Activated T-cell treated with anti-CD3 and anti-CD28 coated beads for 24 hours (primary cell): Measurements from ENCODE around the gene SNAPC1.
A peak's percentile ranks its signal among the peaks of the same experiment; 100 is the strongest.
"Not testable (repeated sequence)": the region's sequence is repeated elsewhere in the genome, so short reads cannot be mapped to it uniquely, and the experiment has no call there.

Experiments used
- DNase-seq: peaks from one replicate; pipeline ENCODE4 v3.0.0-alpha.2; 2020; ENCODE audit warnings: low read depth

SNAPC1 gene

GRCh38 chr14:61749867-61750266, 12.4 kb upstream of the SNAPC1 start:
- no peak for DNase-seq

DNA sequence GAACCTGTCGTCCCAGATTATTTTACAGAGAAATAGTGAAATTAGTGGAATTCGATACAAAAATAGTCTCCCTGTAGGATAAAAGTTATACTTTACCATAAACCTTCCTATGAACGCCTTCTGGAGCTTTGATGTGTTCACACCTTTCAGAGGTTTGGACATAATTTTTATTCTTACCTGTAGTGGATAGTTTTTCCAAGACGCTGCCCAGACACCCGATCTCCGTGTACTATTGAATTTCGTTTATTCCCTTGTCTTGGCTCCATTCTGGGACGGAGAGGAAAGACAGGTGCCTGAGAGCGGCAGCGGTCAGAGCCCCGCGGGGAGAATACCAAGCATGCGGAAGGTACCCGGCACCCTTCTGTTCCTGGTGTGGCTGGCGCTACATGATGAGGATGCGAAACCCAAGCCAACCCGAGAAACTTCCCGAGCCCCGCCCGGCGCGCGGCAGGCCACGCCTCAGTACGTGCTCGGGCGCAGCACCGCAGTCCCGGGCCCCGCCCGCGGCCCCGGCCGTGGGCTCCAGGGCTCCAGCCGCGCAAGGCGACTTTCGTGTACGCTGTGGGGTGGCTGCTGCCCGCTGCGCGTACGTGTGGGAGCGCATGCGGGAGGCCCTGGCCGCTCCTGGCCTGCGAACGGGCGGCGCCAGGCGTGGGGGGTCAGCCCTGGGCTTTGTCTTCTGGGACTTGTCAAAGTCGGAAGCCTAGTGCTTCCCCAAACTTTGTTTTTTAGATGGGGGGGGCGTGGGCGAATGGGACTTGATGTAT, 11.3 kb upstream of the SNAPC1 start:
- DNase-seq = peak; percentile 70

DNA sequence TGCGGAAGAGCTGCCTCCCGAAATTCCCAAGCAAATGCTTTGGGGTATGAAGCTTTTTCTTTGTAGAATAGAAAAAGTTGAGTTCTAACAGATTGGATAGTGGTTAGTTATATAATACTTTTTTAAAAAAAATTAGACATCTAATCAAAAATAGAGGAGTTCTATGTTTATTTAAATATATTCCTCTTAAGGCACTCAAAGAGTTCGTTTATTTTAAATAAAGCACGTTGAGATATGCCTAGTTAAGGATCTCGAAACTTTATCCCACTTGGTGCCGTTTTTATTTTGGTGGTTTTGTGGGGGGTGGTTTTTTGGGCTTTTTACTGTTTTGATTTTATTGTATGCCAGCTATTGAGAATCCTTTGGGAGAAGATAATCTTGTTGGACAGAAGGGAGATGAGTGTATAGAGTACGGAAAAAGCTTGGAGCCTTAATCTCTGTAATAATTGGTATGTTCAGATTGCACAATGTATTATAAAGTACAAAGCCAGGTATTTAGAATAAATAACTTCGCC, 10.7 kb upstream of the SNAPC1 start:
- no peak for DNase-seq

GRCh38 chr14:61752626-61753025, 9.6 kb upstream of the SNAPC1 start:
- no peak for DNase-seq

DNA sequence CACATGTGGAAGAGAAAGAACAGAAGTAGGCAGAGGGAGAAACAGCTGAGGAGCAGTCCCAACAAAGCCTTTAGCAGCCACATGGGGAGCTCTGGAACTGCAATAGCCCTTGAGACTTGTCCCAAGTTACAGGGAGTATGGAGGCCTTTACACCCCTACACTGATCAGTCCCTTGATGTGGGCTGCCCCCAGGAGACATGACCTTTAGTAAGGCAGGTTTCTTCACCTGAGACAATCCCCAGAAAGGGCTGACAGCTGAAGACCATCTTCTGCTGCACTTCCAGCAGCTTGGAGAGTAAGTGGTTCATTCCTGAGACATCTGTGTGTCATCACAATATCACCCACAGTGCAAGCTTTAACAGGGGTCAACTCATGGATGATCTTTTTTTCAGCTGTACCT, 8.6 kb upstream of the SNAPC1 start:
- no peak for DNase-seq

- no peak for DNase-seq
These were observed 7.4 kb upstream of the SNAPC1 start for GRCh38 chr14:61754627-61755381.

DNA sequence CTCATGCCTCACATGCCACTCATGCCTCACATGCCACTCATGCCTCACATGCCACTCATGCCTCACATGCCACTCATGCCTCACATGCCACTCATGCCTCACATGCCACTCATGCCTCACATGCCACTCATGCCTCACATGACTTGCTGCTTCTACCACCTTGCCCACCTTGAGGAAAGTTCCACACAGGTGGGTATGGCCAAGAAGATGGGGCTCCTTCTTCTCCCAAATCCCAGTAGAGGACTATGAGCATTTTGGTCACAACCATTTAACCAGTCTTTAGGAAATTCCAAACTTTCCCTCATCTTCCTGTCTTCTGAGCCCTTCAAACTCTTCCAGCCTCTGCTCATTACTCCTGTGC, 6.9 kb upstream of the SNAPC1 start:
- DNase-seq = not testable (repeated sequence)

DNA sequence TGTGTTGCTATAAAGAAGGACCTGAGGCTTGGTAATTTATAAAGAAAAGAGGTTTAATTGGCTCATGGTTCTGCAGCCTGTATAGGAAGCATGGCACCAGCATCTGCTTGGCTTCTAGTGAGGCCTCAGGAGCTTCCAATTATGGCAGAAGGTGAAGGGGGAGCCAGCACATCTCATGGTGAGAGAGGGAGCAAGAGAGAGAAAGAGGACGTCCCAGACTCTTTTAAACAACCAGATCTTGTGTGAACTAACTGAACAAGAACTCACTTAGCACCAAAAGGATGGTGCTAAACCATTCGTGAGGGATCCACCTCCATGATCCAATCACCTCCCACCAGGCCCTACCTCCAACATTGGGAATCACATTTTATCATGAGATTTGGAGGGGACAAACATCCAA, 6.1 kb upstream of the SNAPC1 start:
- DNase-seq = no peak

DNA sequence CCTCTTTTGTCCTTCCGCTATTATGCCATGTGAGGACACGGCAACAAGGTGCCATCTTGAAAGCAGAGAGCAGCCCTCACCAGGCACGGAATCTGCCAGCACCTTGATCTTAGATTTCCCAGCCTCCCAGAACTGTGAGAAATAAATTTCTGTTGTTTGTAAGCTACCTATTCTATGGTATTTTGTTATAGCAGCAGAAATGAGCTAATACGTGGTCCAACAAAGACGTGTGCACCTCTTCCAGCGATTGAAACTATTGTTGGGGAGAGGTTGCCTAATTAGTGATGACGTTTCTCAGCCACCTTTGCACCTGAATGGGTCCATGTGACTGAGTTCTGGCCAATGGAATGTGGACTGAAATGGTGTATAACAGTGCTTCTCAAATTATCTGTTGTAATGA, 2.3 kb upstream of the SNAPC1 start:
- no peak for DNase-seq

DNA sequence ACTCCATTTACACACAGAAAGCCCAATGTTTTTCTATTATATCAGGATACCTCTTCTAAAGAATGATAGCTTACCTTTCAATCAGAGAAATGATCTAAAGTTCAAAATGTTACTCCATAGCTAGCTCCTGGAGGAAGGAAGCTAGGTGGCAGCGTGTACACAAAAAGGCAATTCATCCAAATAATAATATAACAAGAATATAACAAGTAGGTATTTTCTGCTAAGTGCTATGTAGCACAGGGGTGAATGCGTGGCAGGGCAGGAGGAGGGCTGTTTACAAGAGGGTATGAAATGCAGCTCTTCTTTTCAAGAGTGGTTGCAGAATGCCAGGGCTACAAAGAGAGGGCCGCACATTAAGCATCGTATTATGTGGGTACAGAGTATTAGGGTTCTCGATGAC, 663 bp upstream of the SNAPC1 start:
- DNase-seq = no peak

DNA sequence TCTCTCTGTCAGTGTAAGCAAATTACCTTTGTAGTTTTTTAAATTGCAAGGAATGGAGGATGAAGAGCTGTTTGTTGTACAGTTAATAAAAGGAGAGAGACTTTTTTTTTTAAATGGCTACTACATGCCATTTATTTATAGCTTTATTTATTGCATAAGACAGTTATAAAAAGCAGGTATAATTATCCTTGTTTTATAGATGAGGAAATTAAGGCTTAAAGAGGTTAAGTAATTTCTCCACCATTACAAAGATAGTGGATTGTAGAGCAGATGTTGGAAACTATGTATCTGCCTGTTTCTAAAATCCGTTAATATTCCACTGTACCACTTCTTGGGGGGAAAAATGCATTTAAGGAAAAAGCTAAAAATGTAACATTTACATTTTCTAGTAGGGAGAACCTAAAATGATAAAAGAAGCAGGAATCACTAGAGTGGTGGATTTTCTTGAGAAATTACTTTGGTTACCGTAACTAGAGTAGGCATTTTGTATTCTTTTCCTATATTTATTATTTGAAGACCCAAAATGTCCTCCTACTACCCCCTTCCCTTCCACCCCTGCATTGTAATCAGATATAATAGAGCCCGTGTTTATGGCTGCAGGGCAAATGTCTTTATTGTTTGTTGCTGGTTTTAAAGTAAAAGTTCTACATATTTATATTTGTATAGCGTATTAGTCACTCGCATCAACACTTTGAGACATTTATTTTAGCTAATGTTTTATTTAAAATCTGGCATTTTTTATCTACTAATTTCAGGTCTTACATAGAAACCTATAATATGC, 2.3 kb downstream of the SNAPC1 start:
- DNase-seq = no peak

DNA sequence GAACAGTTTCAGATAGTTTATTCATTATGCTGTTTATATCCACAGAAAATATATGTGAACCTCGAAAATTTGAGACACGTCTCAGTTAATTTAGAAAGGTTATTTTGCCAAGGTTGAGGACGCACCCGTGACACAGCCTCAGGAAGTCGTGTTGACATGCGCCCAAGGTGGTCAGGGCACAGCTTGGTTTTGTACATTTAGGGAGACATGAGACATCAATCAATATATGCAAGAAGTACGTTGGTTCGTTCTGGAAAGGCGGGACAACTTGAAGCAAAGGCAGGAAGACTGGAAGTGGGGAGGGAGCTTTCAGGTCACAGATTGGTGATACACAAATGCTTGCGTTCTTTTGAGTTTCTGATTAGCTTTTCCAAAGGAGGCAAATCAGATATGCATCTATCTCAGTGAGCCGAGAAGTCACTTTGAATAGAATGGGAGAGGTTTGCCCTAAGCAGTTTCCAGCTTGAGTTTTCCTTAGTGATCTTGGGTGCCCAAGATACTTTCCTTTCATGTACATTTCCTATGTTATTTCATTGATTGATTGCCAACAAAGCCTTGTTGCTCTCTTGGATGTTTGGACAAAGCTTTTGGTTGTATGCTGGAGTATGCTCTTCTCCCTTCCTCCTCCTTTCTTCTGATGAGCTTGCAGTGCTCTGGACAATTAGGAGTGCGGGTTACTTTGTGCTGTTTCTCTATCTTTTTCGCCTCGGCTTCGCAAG, 3.2 kb downstream of the SNAPC1 start:
- no peak for DNase-seq

DNA sequence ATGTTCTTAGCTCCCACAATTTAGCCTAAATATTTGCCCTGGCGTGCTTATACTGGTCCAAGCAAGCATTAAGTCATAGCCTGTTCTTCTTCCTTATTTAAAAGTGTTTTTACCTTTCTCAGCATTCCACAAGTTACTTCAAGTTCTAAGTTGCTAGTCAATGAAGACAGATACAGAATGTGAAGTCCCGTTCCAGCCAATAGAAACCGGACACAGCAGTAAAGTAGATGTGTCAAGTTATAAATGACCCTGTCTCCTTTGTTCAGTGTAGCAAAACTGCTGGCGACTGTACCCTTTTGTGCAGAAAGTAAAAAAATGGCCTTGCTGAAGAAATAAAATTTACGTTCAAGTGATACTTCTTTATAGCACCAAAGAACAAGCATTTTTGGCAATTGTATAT, 3.9 kb downstream of the SNAPC1 start:
- DNase-seq = no peak

DNA sequence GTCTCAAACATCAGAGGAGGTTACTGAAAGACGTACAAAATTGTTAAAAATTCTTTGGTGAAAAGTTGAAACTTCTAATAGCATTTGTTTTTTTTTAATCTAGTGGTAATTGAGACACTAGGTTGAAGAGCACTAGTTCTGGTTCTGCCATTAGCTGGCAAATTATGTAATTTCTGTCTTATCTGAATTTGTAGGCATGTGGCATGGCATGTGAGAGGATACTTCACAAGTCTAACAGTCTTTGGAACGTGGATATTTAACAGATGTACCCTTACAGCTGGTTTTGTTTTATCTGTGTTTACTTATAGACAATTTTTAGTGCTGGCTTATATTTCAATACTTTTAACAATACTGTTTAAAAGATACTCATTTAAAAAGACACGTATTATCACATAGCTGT, 6.0 kb downstream of the SNAPC1 start:
- no peak for DNase-seq

DNA sequence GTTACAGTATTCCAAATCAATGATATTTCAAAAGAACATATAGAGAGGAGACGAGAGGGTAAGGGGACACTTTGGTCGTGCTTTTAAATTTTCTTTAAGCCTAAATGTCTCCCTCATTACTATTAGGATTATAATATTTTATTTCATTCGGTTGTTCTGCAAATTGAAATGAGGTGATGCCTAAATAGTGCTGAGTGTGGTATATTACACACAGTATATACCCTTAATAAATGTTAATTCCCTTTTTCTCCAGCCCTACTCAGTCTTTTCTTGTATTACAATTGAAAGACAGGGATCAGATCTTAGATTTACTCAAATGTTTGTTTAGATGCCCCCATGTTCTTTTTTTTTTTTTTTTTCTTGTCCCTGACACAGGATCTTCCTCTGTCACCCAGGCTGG, 7.7 kb downstream of the SNAPC1 start:
- no peak for DNase-seq

- no peak for DNase-seq
These were observed 12.6 kb downstream of the SNAPC1 start for GRCh38 chr14:61774861-61775260.

DNA sequence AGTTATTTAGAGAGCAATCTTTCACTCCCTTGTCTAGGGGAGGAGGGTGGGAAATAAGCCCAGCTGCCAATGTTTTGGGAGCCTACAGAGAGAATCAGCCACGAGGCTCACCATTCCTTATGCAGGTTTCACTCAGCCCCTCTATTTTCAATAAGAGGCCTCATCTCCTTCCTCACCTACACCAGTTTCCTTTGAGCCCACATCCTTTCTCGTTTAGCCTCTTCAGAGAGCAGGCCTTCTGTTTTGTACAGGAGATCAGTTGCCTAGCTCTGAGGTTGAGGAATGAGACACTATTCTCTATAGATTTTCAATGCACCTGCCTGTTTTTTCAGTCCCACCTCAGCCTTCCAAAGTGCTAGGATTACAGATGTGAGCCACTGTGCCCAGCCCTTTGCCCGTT, 17.9 kb downstream of the SNAPC1 start:
- DNase-seq = no peak

DNA sequence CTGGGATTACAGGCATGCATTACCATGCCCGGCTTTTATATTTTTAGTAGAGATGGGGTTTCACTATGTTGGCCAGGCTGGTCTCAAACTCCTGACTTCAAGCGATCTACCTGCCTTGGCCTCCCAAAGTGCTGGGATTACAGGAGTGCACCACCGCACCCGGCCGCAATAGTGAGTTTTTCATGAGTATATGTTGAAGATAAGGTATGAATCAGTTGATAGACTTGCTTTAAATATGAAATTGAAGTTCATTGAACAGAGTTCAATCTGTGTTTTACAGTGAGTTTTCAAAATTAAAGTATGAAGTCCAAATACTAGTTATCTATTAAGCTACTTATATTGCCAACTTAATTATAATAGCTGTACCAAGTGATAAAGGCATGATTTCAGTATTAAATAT, 35.1 kb downstream of the SNAPC1 start:
- DNase-seq = no peak

DNA sequence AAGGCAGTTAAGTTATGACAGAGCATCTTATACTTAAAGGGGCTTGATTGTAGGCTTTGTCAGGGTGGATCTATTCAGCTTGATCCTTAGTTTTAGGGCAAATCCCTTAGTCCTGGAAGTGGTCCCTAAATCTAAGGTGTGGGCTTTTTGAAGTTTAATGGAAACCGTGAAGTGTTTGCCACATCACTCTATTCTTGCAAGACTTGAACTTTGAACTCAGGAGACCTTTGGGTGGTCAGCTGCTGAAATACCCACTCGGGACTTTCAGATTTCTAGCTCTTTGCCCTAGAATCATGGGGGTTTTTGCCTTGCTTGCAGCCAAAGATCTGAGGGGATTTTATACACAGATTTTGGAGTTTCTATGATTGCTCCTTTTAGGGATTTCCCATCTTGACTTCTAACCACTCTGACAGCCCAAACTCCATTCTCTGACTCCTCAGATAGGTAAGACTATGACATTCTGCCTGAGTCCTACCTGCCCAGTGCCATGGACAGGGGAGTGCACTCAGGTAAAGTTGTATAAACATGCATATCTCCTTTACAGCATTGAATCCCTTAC, 39.9 kb downstream of the SNAPC1 start:
- no peak for DNase-seq

DNA sequence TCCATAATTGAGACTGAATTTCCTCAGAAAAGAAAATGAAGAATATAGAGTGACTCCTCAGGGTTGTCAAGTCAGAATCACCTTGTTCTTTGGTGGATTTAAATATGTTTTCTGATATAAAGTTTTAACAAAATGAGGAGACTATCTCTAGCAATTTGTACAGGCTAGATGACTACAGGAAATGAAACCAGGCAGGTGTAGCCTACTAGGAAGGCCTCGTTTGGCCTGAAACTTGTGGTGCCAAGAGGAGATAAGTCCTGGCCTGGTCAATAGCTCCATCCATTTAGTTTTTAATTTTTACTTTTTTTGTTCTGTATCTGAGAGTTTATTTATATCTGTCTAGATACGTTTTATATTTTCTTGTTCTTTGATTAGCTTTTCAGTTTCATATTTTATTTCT, 41.5 kb downstream of the SNAPC1 start:
- no peak for DNase-seq

DNA sequence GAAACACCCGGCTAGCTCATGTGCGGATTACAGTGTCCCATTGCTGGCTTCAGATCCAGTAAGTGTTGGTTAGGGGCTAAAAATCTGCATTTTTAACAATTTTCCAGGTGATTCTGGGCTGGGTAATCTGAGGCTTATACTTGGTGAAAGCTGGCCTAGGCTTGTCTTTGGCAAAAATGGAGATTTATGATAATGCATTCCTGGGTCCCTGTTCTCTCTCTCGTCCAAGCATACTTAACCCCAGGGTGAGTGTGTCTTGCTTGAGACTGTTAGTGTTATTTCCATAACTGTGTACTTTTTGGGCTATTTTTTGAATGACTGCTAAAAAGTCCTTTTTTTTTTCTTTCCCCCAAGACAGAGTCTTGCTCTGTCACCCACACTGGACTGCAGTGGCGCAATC, 43.2 kb downstream of the SNAPC1 start:
- no peak for DNase-seq

GRCh38 chr14:61811882-61812346, 49.7 kb downstream of the SNAPC1 start:
- no peak for DNase-seq
